H1 (cell line): ENCODE data around the gene P3H3. TPM values are rescaled to one million over a fixed set of nuclear protein-coding genes. Genes with fewer than 3 reads are reported as not detected.

ENCODE experiments used
- CTCF ChIA-PET: fragments of 300-600 bp; sonication (Branson Sonifier 250); formaldehyde crosslinking; loops from one replicate; lab custom pipeline; 2021; ENCODE audit not compliant: partially characterized antibody; lab: Charles Lee
- POLR2A ChIA-PET: fragments of 300-600 bp; sonication (Branson Sonifier 250); formaldehyde crosslinking; loops from one replicate; lab custom pipeline; 2021; ENCODE audit warnings: inconsistent platforms; ENCODE audit not compliant: partially characterized antibody; lab: Charles Lee
- DNase-seq, 2 experiments: peaks; one replicate each; pipeline versions ENCODE4 v3.0.0 to v3.0.0-alpha.2; 2010 to 2022; ENCODE audit warnings: low spot score in 2 of 2, low read depth in 1 of 2, mixed read lengths in 1 of 2
- FAIRE-seq: peaks from 2 replicates; lab custom pipeline; 2011; peaks lifted over from hg19 to GRCh38; lab: Jason Lieb, UNC
- H2AFZ ChIP-seq: 2 replicates; pipeline ENCODE4 v1.8.1; 2012; ENCODE audit warnings: low read length, inconsistent platforms
- H2AK5ac ChIP-seq: 2 replicates; pipeline ENCODE4 v1.6.1; 2013; ENCODE audit warnings: low read depth, low read length
- H2BK120ac ChIP-seq: replicated peaks from 2 replicates; pipeline ENCODE3; 2013; ENCODE audit warnings: low read depth, low read length, inconsistent platforms
- H2BK12ac ChIP-seq: 2 replicates; pipeline ENCODE4 v1.6.1; 2013; ENCODE audit warnings: low read depth, low read length
- H2BK15ac ChIP-seq: 2 replicates; pipeline ENCODE4 v1.6.1; 2013; ENCODE audit warnings: low read length
- H2BK20ac ChIP-seq: 2 replicates; pipeline ENCODE4 v1.6.1; 2013; ENCODE audit warnings: low read length
- H2BK5ac ChIP-seq: 2 replicates; pipeline ENCODE4 v1.6.1; 2013; ENCODE audit warnings: low read depth, low read length
- H3K14ac ChIP-seq: 2 replicates; pipeline ENCODE4 v1.6.1; 2013; ENCODE audit warnings: inconsistent platforms; ENCODE audit not compliant: insufficient read length
- H3K18ac ChIP-seq: 2 replicates; pipeline ENCODE4 v1.6.1; 2013; ENCODE audit warnings: low read length; ENCODE audit errors: extremely low read depth
- H3K23ac ChIP-seq: 2 replicates; pipeline ENCODE4 v1.6.1; 2013; ENCODE audit warnings: inconsistent platforms; ENCODE audit not compliant: insufficient read length
- H3K23me2 ChIP-seq: 2 replicates; pipeline ENCODE4 v1.6.1; 2013; ENCODE audit warnings: low read depth, low read length
- H3K27ac ChIP-seq: 2 replicates; pipeline ENCODE4 v1.6.1; 2011; ENCODE audit warnings: low read depth, low read length, inconsistent platforms
- H3K27me3 ChIP-seq, 4 experiments: replicated peaks in 1 of 4; 1 replicate in 1 of 4; 2 replicates in 3 of 4; pipeline versions ENCODE4 v1.6.1 to v1.8.1; 2011 to 2013; ENCODE audit warnings: low read length in 3 of 4, mild to moderate bottlenecking in 3 of 4, inconsistent platforms in 2 of 4, mixed read lengths in 2 of 4, moderate library complexity in 1 of 4; ENCODE audit not compliant: control insufficient read depth in 3 of 4, insufficient read depth in 3 of 4; ENCODE audit errors: extremely low read depth in 1 of 4
- H3K36me3 ChIP-seq, 4 experiments: 2 replicates each; pipeline versions ENCODE4 v1.6.1 to v1.8.1; 2011 to 2013; ENCODE audit warnings: mild to moderate bottlenecking in 4 of 4, low read length in 3 of 4, moderate library complexity in 2 of 4, control low read depth in 1 of 4, inconsistent platforms in 1 of 4; ENCODE audit not compliant: insufficient read depth in 4 of 4, control insufficient read depth in 2 of 4
- H3K4ac ChIP-seq: replicated peaks from 2 replicates; pipeline ENCODE3; 2013; ENCODE audit warnings: low read length, low read depth, mixed read lengths, inconsistent platforms; ENCODE audit not compliant: insufficient read length
- H3K4me1 ChIP-seq, 4 experiments: replicated peaks in 1 of 4; 1 replicate in 1 of 4; 2 replicates in 3 of 4; pipeline versions ENCODE4 v1.6.1 to v1.8.1; 2011 to 2013; ENCODE audit warnings: low read length in 3 of 4, inconsistent platforms in 2 of 4, mixed read lengths in 1 of 4; ENCODE audit not compliant: insufficient read depth in 4 of 4, control insufficient read depth in 3 of 4
- H3K4me2 ChIP-seq, 2 experiments: 2 replicates each; pipeline versions ENCODE4 v1.6.1 to v1.8.1; 2011 to 2013; ENCODE audit warnings: low read depth in 2 of 2, low read length in 2 of 2, control low read depth in 1 of 2, inconsistent platforms in 1 of 2, mild to moderate bottlenecking in 1 of 2; ENCODE audit not compliant: insufficient read depth in 1 of 2
- H3K4me3 ChIP-seq, 4 experiments: fragments of 200-600, 300-600 bp in 1 of 4; sonication (generic), shearing (Covaris generic), sonication (Bioruptor Twin) in 1 of 4; 2 replicates each; pipeline versions ENCODE4 v1.5.1 to v1.8.1; 2011 to 2016; ENCODE audit warnings: low read length in 4 of 4, low read depth in 3 of 4, control low read depth in 2 of 4, inconsistent platforms in 2 of 4, mild to moderate bottlenecking in 2 of 4, mixed read lengths in 1 of 4, moderate library complexity in 1 of 4; ENCODE audit not compliant: insufficient read depth in 2 of 4; ENCODE audit errors: extremely low read depth in 1 of 4
- H3K56ac ChIP-seq: replicated peaks from 2 replicates; pipeline ENCODE3; 2013; ENCODE audit warnings: low read depth, mild to moderate bottlenecking, mixed read lengths, low read length, inconsistent platforms; ENCODE audit not compliant: insufficient read length
- H3K79me1 ChIP-seq: 2 replicates; pipeline ENCODE4 v1.6.1; 2013; ENCODE audit warnings: low read depth, low read length, control low read depth
- H3K79me2 ChIP-seq, 2 experiments: 2 replicates each; pipeline versions ENCODE4 v1.6.1 to v1.8.1; 2012 to 2013; ENCODE audit warnings: low read length in 2 of 2, mild to moderate bottlenecking in 2 of 2, inconsistent platforms in 1 of 2; ENCODE audit not compliant: insufficient read depth in 2 of 2, control insufficient read depth in 1 of 2
- H3K9ac ChIP-seq, 4 experiments: replicated peaks in 1 of 4; 1 replicate in 1 of 4; 2 replicates in 3 of 4; pipeline versions ENCODE4 v1.6.1 to v1.8.1; 2011 to 2013; ENCODE audit warnings: low read depth in 3 of 4, low read length in 3 of 4, control low read depth in 2 of 4, mild to moderate bottlenecking in 2 of 4, moderate library complexity in 2 of 4, inconsistent platforms in 1 of 4; ENCODE audit errors: extremely low read depth in 1 of 4
- H3K9me3 ChIP-seq, 2 experiments: 2 replicates each; pipeline versions ENCODE4 v1.6.1 to v1.8.1; 2012 to 2013; ENCODE audit warnings: mild to moderate bottlenecking in 2 of 2, moderate library complexity in 2 of 2, control low read depth in 1 of 2, inconsistent platforms in 1 of 2, low read depth in 1 of 2, low read length in 1 of 2, mixed read lengths in 1 of 2; ENCODE audit not compliant: insufficient read depth in 2 of 2
- H4K20me1 ChIP-seq, 2 experiments: replicated peaks in 1 of 2; 2 replicates each; pipeline versions ENCODE3 to v1.8.1; 2011 to 2013; ENCODE audit warnings: inconsistent platforms in 2 of 2, low read length in 2 of 2, mild to moderate bottlenecking in 1 of 2; ENCODE audit not compliant: insufficient read depth in 2 of 2, control insufficient read depth in 1 of 2
- H4K5ac ChIP-seq: 2 replicates; pipeline ENCODE4 v1.6.1; 2013; ENCODE audit warnings: low read length, low read depth, mixed read lengths, inconsistent platforms; ENCODE audit not compliant: insufficient read length
- H4K8ac ChIP-seq: 2 replicates; pipeline ENCODE4 v1.8.0; 2013; ENCODE audit warnings: mild to moderate bottlenecking, moderate library complexity, low read length, inconsistent platforms; ENCODE audit not compliant: insufficient read depth; ENCODE audit errors: extremely low read depth
- H4K91ac ChIP-seq: replicated peaks from 2 replicates; pipeline ENCODE3; 2013; ENCODE audit warnings: low read length, mixed read lengths, inconsistent platforms; ENCODE audit not compliant: insufficient read length
- CREB1 ChIP-seq: IDR thresholded peaks from 2 replicates; pipeline ENCODE4 v1.6.1; 2012; ENCODE audit warnings: inconsistent platforms
- CTCF ChIP-seq, 3 experiments: IDR thresholded peaks; 1 replicate in 2 of 3; 2 replicates in 1 of 3; pipeline versions ENCODE4 v1.5.1 to v1.6.1; 2011; ENCODE audit warnings: low read length in 3 of 3, mild to moderate bottlenecking in 3 of 3, inconsistent platforms in 2 of 3, low read depth in 1 of 3, moderate library complexity in 1 of 3; ENCODE audit not compliant: insufficient read depth in 1 of 3; ENCODE audit errors: control extremely low read depth in 1 of 3
- EP300 ChIP-seq, 2 experiments: IDR thresholded peaks; 1 replicate in 1 of 2; 2 replicates in 1 of 2; pipeline ENCODE4 v1.6.1; 2011 to 2012; ENCODE audit warnings: low read depth in 2 of 2, low read length in 2 of 2, mild to moderate bottlenecking in 2 of 2, borderline replicate concordance in 1 of 2, inconsistent platforms in 1 of 2, moderate library complexity in 1 of 2
- RAD21 ChIP-seq, 2 experiments: IDR thresholded peaks in 1 of 2; conservative IDR thresholded peaks in 1 of 2; 2 replicates each; pipeline ENCODE4 v1.6.1; 2011; ENCODE audit warnings: low read depth in 2 of 2, low read length in 2 of 2, improper control_type of control experiment in 1 of 2, inconsistent platforms in 1 of 2, mild to moderate bottlenecking in 1 of 2, moderate library complexity in 1 of 2
- RXRA ChIP-seq: IDR thresholded peaks from 2 replicates; pipeline ENCODE4 v1.6.1; 2011; ENCODE audit warnings: low read depth, mild to moderate bottlenecking, low read length, moderate library complexity; ENCODE audit not compliant: insufficient read depth
- SP2 ChIP-seq: IDR thresholded peaks from 2 replicates; pipeline ENCODE4 v1.6.1; 2012; ENCODE audit warnings: mild to moderate bottlenecking, low read length, inconsistent platforms
- SP4 ChIP-seq: IDR thresholded peaks from 2 replicates; pipeline ENCODE4 v1.6.1; 2012; ENCODE audit warnings: low read length, inconsistent platforms
- WGBS, 2 experiments: shearing (Covaris generic) in 1 of 2; methylation state at CpG; one replicate each; pipeline versions ENCODE4 v1.1.6 to v1.1.7; 2013 to 2015; ENCODE audit warnings: low lambda C conversion rate in 2 of 2, mixed read lengths in 2 of 2, inconsistent platforms in 1 of 2, low coverage in 1 of 2, missing lambda C conversion rate in 1 of 2; ENCODE audit not compliant: insufficient replicate concordance in 2 of 2, insufficient coverage in 1 of 2, insufficient read length in 1 of 2; ENCODE audit errors: extremely low coverage in 1 of 2, missing lambda C conversion rate in 1 of 2; 5-methylcytosine and 5-hydroxymethylcytosine counted together
- polyA plus RNA-seq, 7 experiments: library from polyadenylated mRNA; depleted of rRNA in 3 of 7; stranded (reverse) in 5 of 7; unstranded in 2 of 7; fragments of >200 nt in 5 of 7; fragments of 200-250 nt in 2 of 7; gene quantifications; 1 replicate in 5 of 7; 2 replicates in 1 of 7; 4 replicates in 1 of 7; pipeline versions ENCODE4 v1.2.1 to v1.2.3, GENCODE V29; 2011 to 2013; ENCODE audit warnings: missing spikeins in 2 of 7, mixed read lengths in 2 of 7
- total RNA-seq: library from RNA; stranded (reverse); fragmentation: NEBNext Ultra II Directional; extraction: Animal tissue kit (Norgen Biotek cat#: 25700); gene quantifications from 2 replicates; pipeline ENCODE4 v1.2.1, GENCODE V29; 2021

Gene P3H3
- total and polyA plus RNA-seq, 2 of the 8 experiments (the other 6 are each of a cell fraction or from before 2014, with no cell fraction given) = 22.9 to 43.5 TPM

- CTCF ChIA-PET = interaction anchor here (2.3 kb wide), 1 partner anchor 16 kb away, joined by 18 read pairs; the partner anchor contains the start of gene SPSB2
Measured at GRCh38 chr12:6887460-6887859, 59.3 kb downstream of the P3H3 start.

More at GRCh38 chr12:6887460-6887859, 59.3 kb downstream of the P3H3 start:
- WGBS, 2 experiments = 85% methylated on average over 8 of the region's 8 CpGs; no CpG with 5 or more reads in 1 of the 2 experiments
- Histone ChIP-seq H2BK5ac (peak overlapping the region; percentile 60; the same call in 1 of the 2 replicates), H3K56ac (no peak overlapping the region), H3K14ac (no peak overlapping the region), H4K20me1 (no peaks in the 10 kb centered on the region), H3K36me3 (peaks cover 0 to 20% (median 1%) of the 10 kb centered on the region in 4 experiments; a peak in 4 of 8 replicates), H2BK120ac (no peak overlapping the region), H3K18ac (peak overlapping the region; percentile 85; the same call in 1 of the 2 replicates), H3K79me2 (no peaks in the 10 kb centered on the region), H4K91ac (peak overlapping the region; percentile 29), H3K9me3 (no peaks in the 10 kb centered on the region), H4K8ac (no peak overlapping the region), H2AFZ (no peak overlapping the region), H3K27ac (no peak overlapping the region), H3K4me3 (no peak overlapping the region), H3K23me2 (no peaks in the 10 kb centered on the region), H2BK15ac (no peak overlapping the region), H3K9ac (no peak overlapping the region), H3K4ac (no peak overlapping the region), H2BK12ac (peak overlapping the region; percentile 97), H3K4me2 (no peak overlapping the region), H3K79me1 (no peaks in the 10 kb centered on the region), H4K5ac (peak overlapping the region; percentile 62), H3K27me3 (no peaks in the 10 kb centered on the region), H3K4me1 (peaks cover 2 to 13% (median 8%) of the 10 kb centered on the region in 4 experiments; a peak in 6 of 7 replicates), H2BK20ac (peak overlapping the region; percentile 80; the same call in 1 of the 2 replicates), H3K23ac (no peak overlapping the region), H2AK5ac (peak overlapping the region; percentile 100; the same call in 1 of the 2 replicates)
- FAIRE-seq (no peak), DNase-seq (no peak)
- TF ChIP-seq SP2 = no peak
- TF ChIP-seq RXRA = no peak
- no peak for TF ChIP-seq RAD21 (IDR thresholded peaks at IDR 0.05 in 1 of 2, conservative IDR thresholded peaks at IDR 0.05 in 1 of 2; ENCODE audit: low read depth in 2 of 2, low read length in 2 of 2)
- TF ChIP-seq SP4 = no peak
- TF ChIP-seq CTCF (IDR thresholded peaks at IDR 0.05; ENCODE audit: control extremely low read depth in 1 of 3, insufficient read depth in 1 of 3, low read depth in 1 of 3, low read length in 3 of 3) = no peak
- no peak for TF ChIP-seq EP300 (IDR thresholded peaks at IDR 0.05; ENCODE audit: borderline replicate concordance in 1 of 2, low read depth in 2 of 2, low read length in 2 of 2)
- no peak for TF ChIP-seq CREB1
- POLR2A ChIA-PET = interaction anchor here (1.0 to 7.8 kb wide), 5 partner anchors 12 to 81 kb away, joined by 4 to 86 read pairs (median 4); partner anchors contain the start of genes SPSB2 and TPI1
